ENCODE results near the gene CRIP3.

GRCh38 chr6:43287717-43288679 lies 20.6 kb downstream of the CRIP3 start:
- TF ChIP-seq CTCF (conservative IDR thresholded peaks at IDR 0.05), result no peak
- TF ChIP-seq EZH2 (IDR thresholded peaks at IDR 0.05; ENCODE audit: low read depth), result no peak

All from PC-9 (cell line).